Measurements from ENCODE around the gene PXN. TPM values are rescaled to one million over a fixed set of nuclear protein-coding genes. Genes with fewer than 3 reads are reported as not detected.

Gene PXN
- total RNA-seq, 1 experiment from 2014 or later, result 110 TPM

GRCh38 chr12:120172053-120172452 lies 93.5 kb downstream of the PXN start:
- no peak for DNase-seq (ENCODE audit: low read depth)

GRCh38 chr12:120170631-120171030 lies 94.9 kb downstream of the PXN start:
- DNase-seq (ENCODE audit: low read depth), result no peak

GRCh38 chr12:120169946-120170345 lies 95.6 kb downstream of the PXN start:
- peak; percentile 10 for DNase-seq (ENCODE audit: low read depth)

GRCh38 chr12:120168337-120168736 lies 97.2 kb downstream of the PXN start:
- no peak for DNase-seq (ENCODE audit: low read depth)

- DNase-seq (ENCODE audit: low read depth), result no peak
These were observed 97.9 kb downstream of the PXN start for GRCh38 chr12:120167529-120168095.

GRCh38 chr12:120164293-120164692 lies 101.2 kb downstream of the PXN start:
- no peak for DNase-seq (ENCODE audit: low read depth)

GRCh38 chr12:120162763-120163162 lies 102.8 kb downstream of the PXN start:
- DNase-seq (ENCODE audit: low read depth), result no peak

GRCh38 chr12:120161852-120162251 lies 103.7 kb downstream of the PXN start:
- DNase-seq (ENCODE audit: low read depth), result no peak

Other genes with a start within 250 kb of the PXN start
- gene RAB35, start 149.0 kb downstream of the PXN start, total RNA-seq (2014; rRNA removed; shearing (Covaris generic)), result 19.9 and 28.6 TPM in 2 replicates
- 29.3 and 61.8 TPM in 2 replicates for gene GCN1, start 71.0 kb downstream of the PXN start, total RNA-seq (2014; rRNA removed; shearing (Covaris generic))
- 1,663 and 2,281 TPM in 2 replicates for gene RPLP0, start 64.6 kb downstream of the PXN start, total RNA-seq (2014; rRNA removed; shearing (Covaris generic))
- gene RNU4-2, start 26.2 kb upstream of the PXN start, total RNA-seq (2014; rRNA removed; shearing (Covaris generic)), result under 0.01 TPM in 1 of 2 replicates, not detected in the other
- gene RNU4-1, start 27.5 kb upstream of the PXN start, total RNA-seq (2014; rRNA removed; shearing (Covaris generic)), result under 0.01 TPM in 1 of 2 replicates, not detected in the other
- 2.2 and 7.4 TPM in 2 replicates for gene SIRT4, start 36.6 kb upstream of the PXN start, total RNA-seq (2014; rRNA removed; shearing (Covaris generic))
- not detected in 2 replicates for gene PLA2G1B, start 62.0 kb upstream of the PXN start, total RNA-seq (2014; rRNA removed; shearing (Covaris generic))
- gene MSI1, start 103.4 kb upstream of the PXN start, total RNA-seq (2014; rRNA removed; shearing (Covaris generic)), result not detected in 2 replicates
- 479 and 510 TPM in 2 replicates for gene COX6A1, start 172.4 kb upstream of the PXN start, total RNA-seq (2014; rRNA removed; shearing (Covaris generic))
- gene TRIAP1, start 180.7 kb upstream of the PXN start, total RNA-seq (2014; rRNA removed; shearing (Covaris generic)), result 27.8 and 29.9 TPM in 2 replicates
- gene GATC, start 180.7 kb upstream of the PXN start, total RNA-seq (2014; rRNA removed; shearing (Covaris generic)), result 12.6 and 22.3 TPM in 2 replicates
- 197 and 267 TPM in 2 replicates for gene SRSF9, start 204.0 kb upstream of the PXN start, total RNA-seq (2014; rRNA removed; shearing (Covaris generic))
- gene DYNLL1, start 230.4 kb upstream of the PXN start, total RNA-seq (2014; rRNA removed; shearing (Covaris generic)), result 529 and 605 TPM in 2 replicates